Duodenal mucosa (tissue), 2 donors: ENCODE results near the gene ZNHIT6.

Source experiments
- H3K27ac ChIP-seq: one replicate; pipeline ENCODE4 v1.7.0; 2013; ENCODE audit warnings: low read depth, low read length
- H3K27me3 ChIP-seq, 2 donors: one replicate each; pipeline ENCODE4 v1.7.0; 2013; ENCODE audit warnings: low read length in 2 of 2, control low read depth in 1 of 2; ENCODE audit not compliant: insufficient read depth in 2 of 2, control insufficient read depth in 1 of 2
- H3K36me3 ChIP-seq, 2 donors: one replicate each; pipeline ENCODE4 v1.7.0; 2013; ENCODE audit warnings: low read length in 2 of 2, control low read depth in 1 of 2; ENCODE audit not compliant: insufficient read depth in 2 of 2, control insufficient read depth in 1 of 2
- H3K4me1 ChIP-seq, 2 donors: one replicate each; pipeline ENCODE4 v1.7.0; 2013; ENCODE audit warnings: low read length in 2 of 2, control low read depth in 1 of 2; ENCODE audit not compliant: insufficient read depth in 2 of 2, control insufficient read depth in 1 of 2
- H3K4me3 ChIP-seq, 2 donors: one replicate each; pipeline ENCODE4 v1.7.0; 2013; ENCODE audit warnings: low read length in 2 of 2, low read depth in 1 of 2
- H3K9ac ChIP-seq, 2 donors: one replicate each; pipeline ENCODE4 v1.7.0; 2013; ENCODE audit warnings: low read length in 2 of 2, low read depth in 1 of 2
- H3K9me3 ChIP-seq, 2 donors: one replicate each; pipeline ENCODE4 v1.7.0; 2013; ENCODE audit warnings: low read length in 2 of 2, control low read depth in 1 of 2; ENCODE audit not compliant: control insufficient read depth in 1 of 2

ZNHIT6 gene

DNA sequence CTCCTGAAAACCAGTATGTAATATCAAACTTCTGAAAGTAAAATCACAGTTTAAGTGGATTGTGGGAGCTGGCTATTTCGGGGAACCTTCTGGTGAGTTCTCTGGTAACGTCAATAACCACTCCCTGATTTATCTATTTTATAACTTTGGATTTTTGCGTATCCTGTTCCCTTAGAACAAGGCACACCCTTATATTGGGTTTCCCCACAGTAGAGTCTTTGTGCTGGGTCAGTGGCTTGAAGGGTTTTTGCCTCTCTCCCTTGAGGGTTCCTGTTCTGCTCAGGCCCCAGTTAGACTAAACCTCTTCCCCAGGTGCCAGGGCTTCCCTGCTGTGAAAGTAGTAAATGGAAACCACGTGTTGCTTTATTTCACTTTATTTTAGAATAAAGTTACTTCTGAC, 106.3 kb downstream of the ZNHIT6 start:
- peaks cover 9 to 13% of the 10 kb centered on the region in 2 donors for H3K4me1 ChIP-seq
- H3K27ac ChIP-seq, result no peak overlapping the region
- no peak overlapping the region for H3K4me3 ChIP-seq
- no peaks in the 10 kb centered on the region for H3K27me3 ChIP-seq
- no peaks in the 10 kb centered on the region for H3K9me3 ChIP-seq
- H3K36me3 ChIP-seq, result no peaks in the 10 kb centered on the region
- H3K9ac ChIP-seq, result no peak overlapping the region

DNA sequence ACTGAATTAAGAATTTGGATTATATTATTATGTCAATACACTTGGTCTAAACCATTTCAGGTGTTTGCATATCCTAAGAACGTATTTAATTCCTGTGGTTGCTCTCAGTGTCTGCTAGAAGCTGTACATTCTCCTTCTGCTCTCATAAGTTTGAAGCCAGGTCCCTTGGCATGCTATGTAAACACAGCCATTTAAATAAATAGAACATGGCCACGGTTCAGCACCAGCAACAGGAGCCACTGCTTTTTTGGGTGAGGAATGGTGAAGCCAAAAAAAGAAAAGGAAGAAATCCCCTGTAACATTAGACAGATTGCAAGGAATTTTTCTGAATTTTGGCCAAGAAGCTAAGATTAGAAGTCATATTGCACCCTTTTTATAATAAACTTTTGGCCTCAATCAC, 108.6 kb downstream of the ZNHIT6 start:
- Histone ChIP-seq H3K36me3 (no peaks in the 10 kb centered on the region), H3K27ac (no peak overlapping the region), H3K9ac (no peak overlapping the region), H3K27me3 (no peaks in the 10 kb centered on the region), H3K4me3 (no peak overlapping the region), H3K9me3 (no peaks in the 10 kb centered on the region), H3K4me1 (no peaks in the 10 kb centered on the region)
